Cardiac muscle cell (in vitro differentiated cells and primary cell): Measurements from ENCODE around the gene CTXN3. TPM values are rescaled to one million over a fixed set of nuclear protein-coding genes. Genes with fewer than 3 reads are reported as not detected.
"Not testable (repeated sequence)": the region's sequence is repeated elsewhere in the genome, so short reads cannot be mapped to it uniquely, and the experiment has no call there.

Experiments used
- DNase-seq, 2 donors: peaks; one replicate each; pipeline versions ENCODE4 v3.0.0 to v3.0.0-alpha.2; 2010 to 2017; ENCODE audit warnings: low read depth in 1 of 2, low spot score in 1 of 2
- H3K27ac ChIP-seq: fragments of 200-600 bp; sonication (generic); 2 replicates; pipeline ENCODE4 v1.5.1; 2016
- H3K27me3 ChIP-seq: fragments of 200-600 bp; sonication (generic); 2 replicates; pipeline ENCODE4 v1.6.0; 2016; ENCODE audit warnings: control low read depth
- H3K36me3 ChIP-seq: fragments of 200-600 bp; sonication (generic); 2 replicates; pipeline ENCODE4 v1.5.1; 2016; ENCODE audit warnings: control low read depth
- H3K4me1 ChIP-seq: fragments of 200-600 bp; sonication (generic); 2 replicates; pipeline ENCODE4 v1.8.1; 2017; ENCODE audit warnings: low read depth, mild to moderate bottlenecking, mixed run types
- H3K4me3 ChIP-seq: fragments of 200-600 bp; sonication (generic); 2 replicates; pipeline ENCODE4 v1.5.1; 2016; ENCODE audit warnings: mild to moderate bottlenecking
- H3K9me3 ChIP-seq: fragments of 200-600 bp; sonication (generic); 2 replicates; pipeline ENCODE4 v1.5.1; 2017; ENCODE audit warnings: low read depth, mild to moderate bottlenecking, control low read depth
- polyA plus RNA-seq: library from polyadenylated mRNA; unstranded; fragments of >200 nt; fragmentation: Nextera tagmentation; extraction: Ambion mirVana; gene quantifications from 2 replicates; pipeline ENCODE4 v1.2.1, GENCODE V29; 2016
- total RNA-seq: library from RNA; depleted of rRNA; stranded (reverse); fragments of >200 nt; gene quantifications from 2 replicates; pipeline ENCODE4 v1.2.3, GENCODE V29; 2016
- TF ChIP-seq, protein P1 (sequence below): IDR thresholded peaks from 2 replicates; pipeline ENCODE4 v1.5.1; 2012; ENCODE audit warnings: low read depth, mild to moderate bottlenecking, low read length

CTXN3 gene
- total and polyA plus RNA-seq, 2 experiments from 2014 or later: not detected

DNA sequence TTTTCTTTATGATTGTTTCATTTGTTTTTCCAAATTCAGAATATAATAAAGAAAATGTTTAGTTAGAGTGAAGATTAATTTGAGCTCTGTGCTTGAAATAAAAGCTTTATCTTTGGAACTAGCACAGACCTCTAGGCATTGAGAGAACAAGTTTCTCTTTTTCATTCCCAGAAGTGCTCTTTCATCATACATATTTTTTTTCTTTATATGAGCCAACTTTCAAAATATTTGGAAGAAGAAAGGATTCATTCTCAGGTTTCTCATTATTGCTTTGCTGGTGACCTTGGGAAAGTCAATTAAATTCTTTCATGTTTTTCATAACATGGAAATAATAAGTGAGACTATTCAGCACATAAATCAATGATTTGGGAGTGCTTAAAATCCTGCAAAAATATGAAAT is 16.8 kb downstream of the CTXN3 start:
- no peaks in the 10 kb centered on the region for H3K36me3 ChIP-seq
- no peaks in the 10 kb centered on the region for H3K9me3 ChIP-seq
- H3K27ac ChIP-seq: no peak overlapping the region
- peaks cover 4% of the 10 kb centered on the region for H3K4me1 ChIP-seq
- no peaks in the 10 kb centered on the region for H3K27me3 ChIP-seq
- DNase-seq: peak in 1 of 2 donors; percentile 51
- no peak overlapping the region for H3K4me3 ChIP-seq
- TF ChIP-seq, protein P1, sequence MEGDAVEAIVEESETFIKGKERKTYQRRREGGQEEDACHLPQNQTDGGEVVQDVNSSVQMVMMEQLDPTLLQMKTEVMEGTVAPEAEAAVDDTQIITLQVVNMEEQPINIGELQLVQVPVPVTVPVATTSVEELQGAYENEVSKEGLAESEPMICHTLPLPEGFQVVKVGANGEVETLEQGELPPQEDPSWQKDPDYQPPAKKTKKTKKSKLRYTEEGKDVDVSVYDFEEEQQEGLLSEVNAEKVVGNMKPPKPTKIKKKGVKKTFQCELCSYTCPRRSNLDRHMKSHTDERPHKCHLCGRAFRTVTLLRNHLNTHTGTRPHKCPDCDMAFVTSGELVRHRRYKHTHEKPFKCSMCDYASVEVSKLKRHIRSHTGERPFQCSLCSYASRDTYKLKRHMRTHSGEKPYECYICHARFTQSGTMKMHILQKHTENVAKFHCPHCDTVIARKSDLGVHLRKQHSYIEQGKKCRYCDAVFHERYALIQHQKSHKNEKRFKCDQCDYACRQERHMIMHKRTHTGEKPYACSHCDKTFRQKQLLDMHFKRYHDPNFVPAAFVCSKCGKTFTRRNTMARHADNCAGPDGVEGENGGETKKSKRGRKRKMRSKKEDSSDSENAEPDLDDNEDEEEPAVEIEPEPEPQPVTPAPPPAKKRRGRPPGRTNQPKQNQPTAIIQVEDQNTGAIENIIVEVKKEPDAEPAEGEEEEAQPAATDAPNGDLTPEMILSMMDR: no peak

DNA sequence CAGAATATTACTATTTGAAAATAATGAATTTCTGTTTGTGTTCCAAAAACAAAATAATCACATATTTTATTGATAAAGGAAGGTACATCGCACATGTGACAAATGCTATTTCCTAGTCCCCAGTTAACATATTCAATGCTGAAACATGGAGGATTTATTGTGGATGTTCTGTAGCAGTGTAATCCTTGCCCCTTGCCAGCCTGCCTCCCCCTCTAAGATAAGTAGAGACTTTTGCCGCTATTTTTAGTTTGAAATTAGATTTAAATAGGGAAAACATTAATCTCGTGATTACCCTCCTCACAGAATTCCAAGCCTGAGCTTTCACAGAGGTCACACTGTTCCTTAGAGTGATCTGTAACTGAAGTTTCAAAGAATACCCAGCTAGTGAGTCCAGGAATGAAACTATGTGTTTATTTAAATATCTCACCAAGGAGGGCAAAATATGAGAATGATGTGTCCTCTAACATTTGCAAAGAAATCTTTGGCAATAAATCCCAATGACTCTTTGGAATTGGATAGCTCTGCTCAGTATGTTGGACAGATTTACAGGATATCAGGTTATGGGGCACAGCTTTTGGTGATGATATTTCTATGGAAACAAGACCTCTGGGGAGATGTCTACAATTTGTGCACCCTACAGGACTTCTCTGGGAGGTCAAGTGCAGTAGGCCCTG is 17.3 kb downstream of the CTXN3 start:
- Histone ChIP-seq H3K27me3 (no peaks in the 10 kb centered on the region), H3K36me3 (no peaks in the 10 kb centered on the region), H3K27ac (no peak overlapping the region), H3K4me3 (no peak overlapping the region), H3K4me1 (peaks cover 4% of the 10 kb centered on the region), H3K9me3 (no peaks in the 10 kb centered on the region)
- no peak for DNase-seq
- TF ChIP-seq, protein P1: no peak

DNA sequence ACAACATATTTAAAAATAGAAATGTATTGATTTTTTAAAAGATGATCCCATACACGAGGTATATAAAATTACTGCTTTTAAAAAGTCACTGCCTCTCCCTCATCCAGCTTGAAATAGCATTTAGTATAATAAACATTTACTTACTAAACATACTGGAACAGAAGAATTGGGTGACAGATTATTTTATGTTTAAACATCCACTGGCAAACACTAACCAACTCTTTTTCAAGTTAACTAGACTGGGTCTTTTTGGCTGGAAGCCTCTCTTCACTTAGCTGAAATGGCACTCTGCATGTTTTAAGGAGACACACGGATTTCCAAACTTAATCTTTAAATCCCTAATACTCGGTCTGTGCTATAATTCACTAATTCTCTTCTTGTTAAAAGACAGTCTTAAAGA is 19.0 kb downstream of the CTXN3 start:
- H3K4me1 ChIP-seq: peaks cover 4% of the 10 kb centered on the region
- H3K36me3 ChIP-seq: no peaks in the 10 kb centered on the region
- no peaks in the 10 kb centered on the region for H3K9me3 ChIP-seq
- no peaks in the 10 kb centered on the region for H3K27me3 ChIP-seq
- H3K27ac ChIP-seq: no peak overlapping the region
- TF ChIP-seq, protein P1: no peak
- no peak for DNase-seq
- no peak overlapping the region for H3K4me3 ChIP-seq

DNA sequence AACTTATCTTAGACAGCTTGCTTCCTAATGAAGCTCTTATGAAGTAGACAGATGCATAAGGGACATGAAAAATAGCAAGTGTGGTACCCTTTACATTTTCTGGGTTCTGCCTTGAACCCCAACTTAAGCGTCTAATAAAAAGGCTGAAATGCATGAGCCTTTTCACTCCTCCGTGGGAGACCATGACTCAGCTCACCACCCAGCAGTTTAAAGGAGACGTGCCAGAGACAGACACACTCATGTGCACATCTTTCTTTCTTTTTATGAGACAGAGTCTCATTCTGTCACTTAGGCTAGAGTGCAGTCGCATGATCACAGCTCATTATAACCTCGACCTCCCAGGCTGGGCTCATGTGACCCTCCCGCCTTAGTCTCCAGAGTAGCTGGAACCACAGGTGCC is 22.3 kb downstream of the CTXN3 start:
- no peaks in the 10 kb centered on the region for H3K27me3 ChIP-seq
- no peak overlapping the region for H3K27ac ChIP-seq
- no peak for DNase-seq
- H3K4me1 ChIP-seq: peaks cover 1% of the 10 kb centered on the region
- TF ChIP-seq, protein P1: no peak
- H3K9me3 ChIP-seq: no peaks in the 10 kb centered on the region
- H3K4me3 ChIP-seq: no peak overlapping the region
- H3K36me3 ChIP-seq: no peaks in the 10 kb centered on the region

DNA sequence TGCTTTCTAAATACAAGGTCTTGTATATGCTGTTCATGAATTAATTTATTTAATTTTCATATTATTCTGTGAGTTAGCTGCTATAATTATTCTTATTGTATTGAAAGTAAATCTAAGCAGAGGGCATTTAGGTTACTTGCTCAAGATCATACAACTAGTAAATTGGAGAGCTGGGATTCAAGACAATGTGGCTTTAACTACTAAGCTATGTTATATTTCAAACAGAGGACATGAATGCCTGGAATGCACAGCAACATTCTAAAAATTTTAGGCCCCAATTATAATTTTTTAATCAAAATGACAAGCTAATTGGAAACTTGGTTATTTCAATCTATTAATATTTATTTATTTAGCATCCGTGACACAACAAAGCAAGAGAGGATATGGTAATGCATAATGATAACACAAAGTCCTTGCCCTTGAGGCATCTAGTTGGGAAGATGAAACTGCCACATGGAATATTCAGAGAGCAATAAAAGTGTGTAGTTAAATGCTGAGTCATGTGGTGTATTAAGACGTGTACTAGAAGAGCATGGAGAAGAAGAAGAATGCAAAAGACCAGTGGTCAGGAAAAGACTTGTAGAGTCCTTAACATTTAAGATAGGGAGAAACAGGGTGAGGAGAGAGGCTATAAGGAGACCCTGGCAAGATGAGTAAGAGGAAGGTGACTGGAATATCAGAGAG is 24.4 kb downstream of the CTXN3 start:
- Histone ChIP-seq H3K4me1 (no peaks in the 10 kb centered on the region), H3K27me3 (no peaks in the 10 kb centered on the region), H3K36me3 (no peaks in the 10 kb centered on the region), H3K27ac (no peak overlapping the region), H3K4me3 (no peak overlapping the region), H3K9me3 (no peaks in the 10 kb centered on the region)
- TF ChIP-seq, protein P1: no peak
- DNase-seq: no peak

DNA sequence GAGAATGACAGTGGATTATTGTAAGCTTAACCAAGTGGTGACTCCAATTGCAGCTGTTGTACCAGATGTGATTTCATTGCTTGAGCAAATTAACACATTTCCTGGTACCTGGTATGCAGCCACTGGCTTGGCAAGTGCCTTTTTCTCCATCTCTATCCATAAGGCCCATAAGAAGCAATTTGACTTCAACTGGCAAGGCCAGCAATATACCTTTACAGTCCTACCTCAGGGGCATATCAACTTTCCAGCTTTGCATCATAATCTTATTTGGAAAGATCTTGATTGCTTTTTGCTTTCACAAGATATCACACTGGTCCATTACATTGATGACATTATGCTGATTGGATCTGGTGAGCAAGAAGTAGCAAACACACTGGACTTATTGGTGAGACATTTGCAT is 28.1 kb downstream of the CTXN3 start:
- not testable (repeated sequence) for DNase-seq, H3K4me3 ChIP-seq, H3K4me1 ChIP-seq, H3K9me3 ChIP-seq, H3K27me3 ChIP-seq, H3K36me3 ChIP-seq, H3K27ac ChIP-seq

DNA sequence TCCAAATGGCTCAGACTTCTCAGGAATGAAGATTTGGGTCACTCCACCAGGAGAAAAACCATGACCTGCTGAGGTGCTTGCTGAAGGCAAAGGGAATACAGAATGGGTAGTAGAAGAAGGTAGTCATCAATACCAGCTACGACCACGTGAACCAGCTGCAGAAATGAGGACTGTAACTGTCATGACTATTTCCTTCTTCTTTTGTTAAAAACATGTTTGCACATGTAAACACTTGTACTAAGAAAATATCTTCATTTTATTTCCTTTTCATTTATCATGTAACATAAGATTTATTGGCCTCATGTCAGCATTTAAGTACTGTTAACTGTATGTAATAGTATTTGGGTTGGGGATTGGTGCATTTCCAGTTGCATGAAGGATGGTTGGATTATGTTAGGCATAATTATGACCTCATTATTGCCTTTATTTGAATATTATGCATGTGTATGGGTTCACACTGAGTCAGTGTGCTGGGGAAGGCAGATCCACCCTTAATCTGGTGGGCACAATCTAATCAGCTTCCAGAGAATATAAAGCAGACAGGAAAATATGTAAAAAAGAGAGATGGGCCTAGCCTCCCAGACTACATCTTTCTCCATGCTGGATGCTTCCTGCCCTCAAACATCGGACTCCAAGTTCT is 30.9 kb downstream of the CTXN3 start:
- not testable (repeated sequence) for H3K4me3 ChIP-seq, DNase-seq, H3K9me3 ChIP-seq, H3K27ac ChIP-seq, H3K4me1 ChIP-seq, H3K36me3 ChIP-seq, H3K27me3 ChIP-seq
